K562 (cell line): ENCODE results near the gene VMP1. TPM values are rescaled to one million over a fixed set of nuclear protein-coding genes. Genes with fewer than 3 reads are reported as not detected.

Source experiments
- CBX1 ChIP-seq: sonication (generic); IDR thresholded peaks from 2 replicates; pipeline ENCODE4 v1.6.1; 2016; ENCODE audit warnings: antibody characterized with exemption, low read depth, mild to moderate bottlenecking
- DACH1 ChIP-seq: fragments of 450-650 bp; IDR thresholded peaks from 2 replicates; pipeline ENCODE4 v1.6.1; 2018; ENCODE audit not compliant: partially characterized antibody
- HCFC1 ChIP-seq: IDR thresholded peaks from 2 replicates; pipeline ENCODE4 v1.6.1; 2012; ENCODE audit warnings: low read depth, low read length, improper control_type of control experiment
- HDAC3 ChIP-seq: fragments of 450-650 bp; IDR thresholded peaks from 2 replicates; pipeline ENCODE4 v1.6.1; 2018; ENCODE audit warnings: borderline replicate concordance, mild to moderate bottlenecking, moderate library complexity; ENCODE audit not compliant: partially characterized antibody
- IFI16 ChIP-seq: fragments of 250-450 bp; sonication (Bioruptor Pico); IDR thresholded peaks from 2 replicates; pipeline ENCODE4 v2.1.2; 2022; ENCODE audit warnings: mild to moderate bottlenecking, inconsistent platforms
- KLF10 ChIP-seq: fragments of 250-450 bp; sonication (Bioruptor Pico); IDR thresholded peaks from 2 replicates; pipeline ENCODE4 v1.6.1; 2021; ENCODE audit warnings: matching md5 sums
- MYNN ChIP-seq, 2 experiments: sonication (generic); formaldehyde crosslinking in 1 of 2; IDR thresholded peaks; 2 replicates each; pipeline versions ENCODE4 v1.5.0 to v1.6.1; 2016 to 2020; ENCODE audit warnings: antibody characterized with exemption in 1 of 2, missing genetic modification reagents in 1 of 2
- NCOR1 ChIP-seq: fragments of 450-650 bp; IDR thresholded peaks from 2 replicates; pipeline ENCODE4 v1.6.1; 2016; ENCODE audit warnings: mild to moderate bottlenecking, moderate library complexity
- PHB2 ChIP-seq: fragments of 450-650 bp; IDR thresholded peaks from 2 replicates; pipeline ENCODE4 v1.6.1; 2017; ENCODE audit warnings: low read depth
- POLR2B ChIP-seq: fragments of 450-650 bp; IDR thresholded peaks from 2 replicates; pipeline ENCODE4 v1.6.1; 2018; ENCODE audit warnings: low read depth; ENCODE audit not compliant: partially characterized antibody
- RBFOX2 ChIP-seq: fragments of 200-400 bp; formaldehyde crosslinking; IDR thresholded peaks from 2 replicates; pipeline ENCODE4 v1.6.1; 2017; ENCODE audit warnings: low read depth, mild to moderate bottlenecking, low read length, moderate library complexity
- RCOR1 ChIP-seq, 2 experiments: IDR thresholded peaks; 2 replicates each; pipeline ENCODE4 v1.6.1; 2012; ENCODE audit warnings: low read depth in 2 of 2, low read length in 2 of 2, borderline replicate concordance in 1 of 2, improper control_type of control experiment in 1 of 2
- SIN3A ChIP-seq, 2 experiments: fragments of 150-350 bp in 1 of 2; IDR thresholded peaks; 2 replicates each; pipeline ENCODE4 v1.6.1; 2011 to 2016; ENCODE audit warnings: borderline replicate concordance in 2 of 2, low read depth in 2 of 2, low read length in 2 of 2, mild to moderate bottlenecking in 2 of 2, moderate library complexity in 2 of 2; ENCODE audit not compliant: control insufficient read depth in 1 of 2
- SMAD1 ChIP-seq: fragments of 150-350 bp; IDR thresholded peaks from 2 replicates; pipeline ENCODE4 v1.6.1; 2014; ENCODE audit warnings: low read length, low read depth; ENCODE audit not compliant: partially characterized antibody
- SMARCC2 ChIP-seq: fragments of 450-650 bp; IDR thresholded peaks from 2 replicates; pipeline ENCODE4 v1.6.1; 2017; ENCODE audit warnings: antibody characterized with exemption, moderate library complexity, mild to moderate bottlenecking, low read depth
- SUPT5H ChIP-seq: fragments of 450-650 bp; IDR thresholded peaks from 2 replicates; pipeline ENCODE4 v1.6.1; 2016
- TSC22D4 ChIP-seq: fragments of 450-650 bp; IDR thresholded peaks from 2 replicates; pipeline ENCODE4 v1.6.1; 2016; ENCODE audit warnings: missing genetic modification characterization, missing biosample characterization, control low read depth
- XRCC4 ChIP-seq: IDR thresholded peaks from one replicate; pipeline ENCODE4 v1.6.1; 2011; ENCODE audit not compliant: insufficient read depth, insufficient read length; ENCODE audit errors: extremely low read depth
- YY1 ChIP-seq, 3 experiments: IDR thresholded peaks; 2 replicates each; pipeline ENCODE4 v1.6.1; 2011; ENCODE audit warnings: low read length in 2 of 3, mild to moderate bottlenecking in 2 of 3, moderate library complexity in 2 of 3, borderline replicate concordance in 1 of 3, control low read depth in 1 of 3, low read depth in 1 of 3; ENCODE audit not compliant: insufficient read depth in 3 of 3, insufficient replicate concordance in 2 of 3, control insufficient read depth in 1 of 3, insufficient read length in 1 of 3; ENCODE audit errors: extremely low read depth in 1 of 3
- ZC3H11A ChIP-seq: IDR thresholded peaks from 2 replicates; pipeline ENCODE4 v1.6.1; 2012; ENCODE audit warnings: low read depth, low read length, improper control_type of control experiment
- ZNF212 ChIP-seq: fragments of 450-650 bp; formaldehyde crosslinking; IDR thresholded peaks from 2 replicates; pipeline ENCODE4 v1.4.0; 2020; ENCODE audit warnings: mild to moderate bottlenecking
- ZNF253 ChIP-seq: fragments of 250-450 bp; sonication (Bioruptor Pico); conservative IDR thresholded peaks from 2 replicates; pipeline ENCODE4 v1.6.1; 2021; ENCODE audit warnings: mild to moderate bottlenecking
- ZNF311 ChIP-seq: fragments of 250-450 bp; sonication (Bioruptor Pico); IDR thresholded peaks from 2 replicates; pipeline ENCODE4 v1.4.0; 2020; ENCODE audit warnings: mild to moderate bottlenecking, moderate library complexity
- polyA plus RNA-seq, 8 experiments: library from polyadenylated mRNA; depleted of rRNA in 4 of 8; stranded (reverse) in 5 of 8; unstranded in 3 of 8; fragments of >200 nt; fragmentation: Nextera tagmentation in 2 of 8; fragmentation: Illumina TruSeq in 1 of 8; extraction: Ambion mirVana in 2 of 8; extraction: Trizol in 1 of 8; gene quantifications; 2 replicates each; pipeline versions ENCODE4 v1.2.1 to v1.2.3, GENCODE V29; 2011 to 2014; ENCODE audit warnings: inconsistent platforms in 1 of 8, missing spikeins in 1 of 8
- total RNA-seq, 7 experiments: library from RNA; depleted of rRNA in 6 of 7; stranded (reverse); fragments of >200 nt in 6 of 7; fragmentation: Illumina TruSeq in 2 of 7; extraction: Trizol in 2 of 7; gene quantifications; 2 replicates each; pipeline versions ENCODE4 v1.2.1 to v1.2.3, GENCODE V29; 2011 to 2021; ENCODE audit warnings: low replicate concordance in 1 of 7
- TF ChIP-seq, protein P1 (sequence below): fragments of 250-450 bp; sonication (Bioruptor Pico); IDR thresholded peaks from 2 replicates; pipeline ENCODE4 v1.5.0; 2020; ENCODE audit warnings: mild to moderate bottlenecking, borderline replicate concordance
- TF ChIP-seq, protein P2 (sequence below): fragments of 450-650 bp; formaldehyde crosslinking; IDR thresholded peaks from 2 replicates; pipeline ENCODE4 v1.4.0; 2020; ENCODE audit warnings: mild to moderate bottlenecking, mixed read lengths

Gene VMP1
- total and polyA plus RNA-seq, 9 of the 15 experiments (the other 6 are each of a cell fraction or from before 2014, with no cell fraction given): 123 to 304 (median 151) TPM

DNA sequence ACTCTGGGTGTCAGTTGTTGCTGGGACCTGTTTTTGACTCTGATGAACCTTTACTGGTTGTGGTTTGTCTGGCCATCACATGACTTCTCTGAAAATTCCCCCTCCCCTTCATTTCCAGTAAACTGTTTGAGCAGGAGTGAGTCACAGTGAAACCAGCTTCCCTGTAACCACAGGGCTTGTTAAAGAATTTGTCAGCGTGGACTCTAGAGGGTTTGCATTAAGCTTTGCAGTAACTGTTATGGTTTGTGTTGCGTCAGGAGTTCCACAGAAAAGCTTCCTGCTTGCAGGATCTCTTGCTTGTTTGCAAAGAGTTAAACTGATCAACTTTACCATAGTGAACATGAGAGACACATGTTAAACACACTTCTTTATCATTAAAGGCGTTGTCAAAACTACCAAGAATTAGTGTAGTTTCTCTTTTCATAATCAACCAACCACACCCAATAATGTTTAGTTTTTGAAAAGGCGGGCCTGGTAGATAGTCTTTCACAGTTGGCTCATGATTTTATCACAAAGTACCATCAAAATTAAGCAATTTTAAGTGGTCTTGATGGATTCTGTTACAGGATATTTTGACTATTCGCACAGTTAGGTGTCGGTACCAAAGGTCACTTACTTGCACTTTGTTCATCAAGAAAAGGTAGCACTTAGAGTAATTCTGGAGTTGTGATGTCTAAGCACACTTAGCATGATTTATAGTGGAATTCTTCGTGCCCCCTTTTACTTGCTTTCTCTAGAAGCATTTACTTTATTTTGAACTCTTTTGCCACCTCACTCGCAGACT is 79.3 kb downstream of the VMP1 start (continued):
- TF ChIP-seq, protein P1, sequence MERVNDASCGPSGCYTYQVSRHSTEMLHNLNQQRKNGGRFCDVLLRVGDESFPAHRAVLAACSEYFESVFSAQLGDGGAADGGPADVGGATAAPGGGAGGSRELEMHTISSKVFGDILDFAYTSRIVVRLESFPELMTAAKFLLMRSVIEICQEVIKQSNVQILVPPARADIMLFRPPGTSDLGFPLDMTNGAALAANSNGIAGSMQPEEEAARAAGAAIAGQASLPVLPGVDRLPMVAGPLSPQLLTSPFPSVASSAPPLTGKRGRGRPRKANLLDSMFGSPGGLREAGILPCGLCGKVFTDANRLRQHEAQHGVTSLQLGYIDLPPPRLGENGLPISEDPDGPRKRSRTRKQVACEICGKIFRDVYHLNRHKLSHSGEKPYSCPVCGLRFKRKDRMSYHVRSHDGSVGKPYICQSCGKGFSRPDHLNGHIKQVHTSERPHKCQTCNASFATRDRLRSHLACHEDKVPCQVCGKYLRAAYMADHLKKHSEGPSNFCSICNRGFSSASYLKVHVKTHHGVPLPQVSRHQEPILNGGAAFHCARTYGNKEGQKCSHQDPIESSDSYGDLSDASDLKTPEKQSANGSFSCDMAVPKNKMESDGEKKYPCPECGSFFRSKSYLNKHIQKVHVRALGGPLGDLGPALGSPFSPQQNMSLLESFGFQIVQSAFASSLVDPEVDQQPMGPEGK (CRISPR knock-in tag): no peak
- TF ChIP-seq SUPT5H: peak; percentile 46; the same call in 1 of the 2 replicates
- peak; percentile 85 for TF ChIP-seq NCOR1
- TF ChIP-seq RCOR1 (IDR thresholded peaks at IDR 0.05; ENCODE audit: borderline replicate concordance in 1 of 2, low read depth in 2 of 2, low read length in 2 of 2): peak; percentile 52 to 75; a peak in 3 of 4 replicates
- TF ChIP-seq IFI16: no peak
- peak; percentile 44 for TF ChIP-seq SMAD1
- TF ChIP-seq ZC3H11A: no peak
- no peak for TF ChIP-seq HCFC1
- TF ChIP-seq RBFOX2: peak; percentile 62
- TF ChIP-seq ZNF311 (CRISPR knock-in tag): no peak
- TF ChIP-seq KLF10 (CRISPR knock-in tag): no peak
- no peak for TF ChIP-seq PHB2
- no peak for TF ChIP-seq CBX1
- peak; percentile 78 for TF ChIP-seq SMARCC2
- TF ChIP-seq, protein P2, sequence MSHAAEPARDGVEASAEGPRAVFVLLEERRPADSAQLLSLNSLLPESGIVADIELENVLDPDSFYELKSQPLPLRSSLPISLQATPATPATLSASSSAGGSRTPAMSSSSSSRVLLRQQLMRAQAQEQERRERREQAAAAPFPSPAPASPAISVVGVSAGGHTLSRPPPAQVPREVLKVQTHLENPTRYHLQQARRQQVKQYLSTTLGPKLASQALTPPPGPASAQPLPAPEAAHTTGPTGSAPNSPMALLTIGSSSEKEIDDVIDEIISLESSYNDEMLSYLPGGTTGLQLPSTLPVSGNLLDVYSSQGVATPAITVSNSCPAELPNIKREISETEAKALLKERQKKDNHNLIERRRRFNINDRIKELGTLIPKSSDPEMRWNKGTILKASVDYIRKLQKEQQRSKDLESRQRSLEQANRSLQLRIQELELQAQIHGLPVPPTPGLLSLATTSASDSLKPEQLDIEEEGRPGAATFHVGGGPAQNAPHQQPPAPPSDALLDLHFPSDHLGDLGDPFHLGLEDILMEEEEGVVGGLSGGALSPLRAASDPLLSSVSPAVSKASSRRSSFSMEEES (CRISPR knock-in tag): peak; percentile 96
- peak; percentile 64 for TF ChIP-seq POLR2B
- peak in 1 of 3 experiments; percentile 69 for TF ChIP-seq YY1 (IDR thresholded peaks at IDR 0.05; ENCODE audit: borderline replicate concordance in 1 of 3, control insufficient read depth in 1 of 3, extremely low read depth in 1 of 3, insufficient read depth in 3 of 3, insufficient read length in 1 of 3, insufficient replicate concordance in 2 of 3, low read depth in 1 of 3, low read length in 2 of 3)
- no peak; the same call in 1 of the 2 replicates for TF ChIP-seq MYNN (IDR thresholded peaks at IDR 0.05)
- TF ChIP-seq MYNN (CRISPR knock-in tag; IDR thresholded peaks at IDR 0.05): no peak
- TF ChIP-seq DACH1: peak; percentile 50
- TF ChIP-seq HDAC3: peak; percentile 68
- TF ChIP-seq ZNF212 (CRISPR knock-in tag): no peak
- no peak; a peak in 1 of 4 replicates for TF ChIP-seq SIN3A (IDR thresholded peaks at IDR 0.05; ENCODE audit: borderline replicate concordance in 2 of 2, control insufficient read depth in 1 of 2, low read depth in 2 of 2, low read length in 2 of 2)
- no peak for TF ChIP-seq ZNF253 (CRISPR knock-in tag)
- TF ChIP-seq TSC22D4 (tag): no peak
- TF ChIP-seq XRCC4: no peak
